Hepatic stellate cell (primary cell): Measurements from ENCODE around the gene SLC22A31.

Experiments
- DNase-seq: peaks from one replicate; pipeline ENCODE4 v3.0.0; 2011; ENCODE audit warnings: low spot score

The SLC22A31 gene

GRCh38 chr16:89216315-89217137, 16.2 kb upstream of the SLC22A31 start:
- DNase-seq, result peak; percentile 82

- DNase-seq, result no peak
Measured at GRCh38 chr16:89210904-89211515, 10.7 kb upstream of the SLC22A31 start.

- DNase-seq, result no peak
Measured at GRCh38 chr16:89210165-89210903, 10.0 kb upstream of the SLC22A31 start.

- no peak for DNase-seq
Measured at GRCh38 chr16:89209522-89210044, 9.2 kb upstream of the SLC22A31 start.

- DNase-seq, result no peak
Measured at GRCh38 chr16:89207993-89208392, 7.7 kb upstream of the SLC22A31 start.

GRCh38 chr16:89202422-89203215, 2.3 kb upstream of the SLC22A31 start:
- DNase-seq, result no peak

GRCh38 chr16:89201439-89202377, 1.4 kb upstream of the SLC22A31 start:
- DNase-seq, result peak; percentile 83

GRCh38 chr16:89200850-89201411, 594 bp upstream of the SLC22A31 start:
- peak; percentile 11 for DNase-seq

GRCh38 chr16:89199241-89200123, 855 bp downstream of the SLC22A31 start:
- DNase-seq, result peak; percentile 5

GRCh38 chr16:89198417-89199240, 1.7 kb downstream of the SLC22A31 start:
- DNase-seq, result peak; percentile 6

- DNase-seq, result no peak
Measured at GRCh38 chr16:89197633-89198416, 2.5 kb downstream of the SLC22A31 start.

GRCh38 chr16:89197033-89197632, 3.2 kb downstream of the SLC22A31 start:
- DNase-seq, result no peak

GRCh38 chr16:89195521-89196171, 4.7 kb downstream of the SLC22A31 start:
- no peak for DNase-seq

GRCh38 chr16:89194340-89195311, 5.7 kb downstream of the SLC22A31 start:
- DNase-seq, result no peak

GRCh38 chr16:89193576-89194293, 6.6 kb downstream of the SLC22A31 start:
- DNase-seq, result no peak
